KMS-11 (cell line): Measurements from ENCODE around the gene CLP1.
A peak's percentile ranks its signal among the peaks of the same experiment; 100 is the strongest.

Experiments
- H2AFZ ChIP-seq: fragments of 200-600 bp; sonication (generic); 2 replicates; pipeline ENCODE4 v1.6.1; 2016; ENCODE audit warnings: antibody characterized with exemption, mixed run types, low read depth
- H3K27ac ChIP-seq: fragments of 200-600 bp; sonication (generic); 2 replicates; pipeline ENCODE4 v1.6.1; 2016; ENCODE audit warnings: mild to moderate bottlenecking, mixed run types
- H3K27me3 ChIP-seq: fragments of 200-600 bp; sonication (generic); 2 replicates; pipeline ENCODE4 v1.6.1; 2017; ENCODE audit warnings: mild to moderate bottlenecking, low read depth, mixed run types, moderate library complexity; ENCODE audit not compliant: insufficient read depth
- H3K36me3 ChIP-seq: fragments of 200-600 bp; sonication (generic); 2 replicates; pipeline ENCODE4 v1.6.1; 2017; ENCODE audit warnings: mild to moderate bottlenecking, mixed run types; ENCODE audit not compliant: insufficient read depth
- H3K4me1 ChIP-seq: fragments of 200-600 bp; sonication (generic); 2 replicates; pipeline ENCODE4 v1.6.1; 2016; ENCODE audit warnings: mild to moderate bottlenecking, low read depth, mixed run types; ENCODE audit not compliant: poor library complexity, severe bottlenecking
- H3K4me2 ChIP-seq: fragments of 200-600 bp; sonication (generic); 2 replicates; pipeline ENCODE4 v1.7.0; 2016; ENCODE audit warnings: mild to moderate bottlenecking, mixed run types
- H3K4me3 ChIP-seq: fragments of 200-600 bp; sonication (generic); IDR thresholded peaks from 2 replicates; pipeline ENCODE4 v1.6.1; 2017; ENCODE audit warnings: low read depth, low read length, mixed read lengths; ENCODE audit not compliant: insufficient read depth
- H3K79me2 ChIP-seq: fragments of 200-600 bp; sonication (generic); 2 replicates; pipeline ENCODE4 v1.6.1; 2016; ENCODE audit warnings: low read depth, mixed run types; ENCODE audit not compliant: insufficient read depth
- H3K9ac ChIP-seq: fragments of 200-600 bp; sonication (generic); 2 replicates; pipeline ENCODE4 v1.6.1; 2016; ENCODE audit warnings: mild to moderate bottlenecking, mixed run types
- H4K20me1 ChIP-seq: fragments of 200-600 bp; sonication (generic); 2 replicates; pipeline ENCODE4 v1.6.1; 2016; ENCODE audit warnings: mild to moderate bottlenecking, mixed run types; ENCODE audit not compliant: insufficient read depth
- CTCF ChIP-seq: fragments of 200-600 bp; sonication (generic); conservative IDR thresholded peaks from 2 replicates; pipeline ENCODE4 v1.6.1; 2017; ENCODE audit warnings: low read depth, mild to moderate bottlenecking, antibody characterized with exemption, low read length, moderate library complexity, mixed read lengths

CLP1 gene

GRCh38 chr11:57662893-57663292, 5.3 kb downstream of the CLP1 start:
- 0 out of 2 replicates have a peak, but pooled peaks have one; percentile 17 for TF ChIP-seq CTCF
- Histone ChIP-seq H3K27ac (no peak overlapping the region), H3K36me3 (no peaks in the 10 kb centered on the region; the same call in 1 of the 2 replicates), H3K79me2 (peaks cover 16% of the 10 kb centered on the region), H2AFZ (no peak overlapping the region), H3K4me2 (no peak overlapping the region), H3K4me3 (no peak overlapping the region), H3K9ac (no peak overlapping the region), H3K27me3 (no peaks in the 10 kb centered on the region), H3K4me1 (peaks cover 17% of the 10 kb centered on the region), H4K20me1 (no peaks in the 10 kb centered on the region)

- H3K27ac ChIP-seq, result no peak overlapping the region
- H3K4me1 ChIP-seq, result peaks cover 14% of the 10 kb centered on the region
- H3K79me2 ChIP-seq, result peaks cover 13% of the 10 kb centered on the region
- no peak for TF ChIP-seq CTCF
- no peak overlapping the region for H3K9ac ChIP-seq
- no peak overlapping the region for H3K4me2 ChIP-seq
- H3K36me3 ChIP-seq, result no peaks in the 10 kb centered on the region; the same call in 1 of the 2 replicates
- no peak overlapping the region for H2AFZ ChIP-seq
- H4K20me1 ChIP-seq, result peaks cover under 1% of the 10 kb centered on the region; the same call in 1 of the 2 replicates
- H3K27me3 ChIP-seq, result no peaks in the 10 kb centered on the region
- H3K4me3 ChIP-seq, result no peak overlapping the region
Observed at GRCh38 chr11:57663975-57664374, 6.4 kb downstream of the CLP1 start.

- TF ChIP-seq CTCF, result no peak
- peak overlapping the region; percentile 78 for H3K27ac ChIP-seq
- 0 out of 2 replicates have a peak, but pooled peaks cover 4% of the 10 kb centered on the region for H3K36me3 ChIP-seq
- H3K9ac ChIP-seq, result peak overlapping the region; percentile 74
- no peaks in the 10 kb centered on the region for H3K27me3 ChIP-seq
- no peak overlapping the region for H3K4me3 ChIP-seq
- peak overlapping the region; percentile 93 for H3K4me2 ChIP-seq
- peaks cover 9% of the 10 kb centered on the region; the same call in 1 of the 2 replicates for H4K20me1 ChIP-seq
- H3K79me2 ChIP-seq, result peaks cover 40% of the 10 kb centered on the region
- H3K4me1 ChIP-seq, result peaks cover 30% of the 10 kb centered on the region
- peak overlapping the region; percentile 97 for H2AFZ ChIP-seq
Observed at GRCh38 chr11:57667117-57667735, 9.7 kb downstream of the CLP1 start.

GRCh38 chr11:57667736-57668433, 10.3 kb downstream of the CLP1 start, which contains the start of gene ZDHHC5:
TSS of gene ZDHHC5 (plus strand) at chr11:57668114. CDS start at chr11:57673091, 4,977 bp downstream.
- Histone ChIP-seq H3K4me3 (no peak within 1 kb of the TSS), H4K20me1 (peaks cover 9% of the 10 kb centered on the region; the same call in 1 of the 2 replicates), H3K79me2 (peaks cover 45% of the 10 kb centered on the region), H3K9ac (peak within 1 kb of the TSS; percentile 74), H3K36me3 (0 out of 2 replicates have a peak, but pooled peaks cover 5% of the 10 kb centered on the region), H3K4me1 (peaks cover 30% of the 10 kb centered on the region), H3K27me3 (no peaks in the 10 kb centered on the region), H2AFZ (peak within 1 kb of the TSS; percentile 97), H3K27ac (peak within 1 kb of the TSS; percentile 78), H3K4me2 (peak within 1 kb of the TSS; percentile 96)
- TF ChIP-seq CTCF, result peak; percentile 43
